SK-N-SH (cell line): ENCODE data around the gene STARD10.

Experiments
- SMC3 ChIP-seq: IDR thresholded peaks from 2 replicates; pipeline ENCODE4 v1.6.1; 2012; ENCODE audit warnings: low read depth, low read length, improper control_type of control experiment
- TF ChIP-seq, protein P1 (sequence below): fragments of 200-600 bp; sonication (generic); IDR thresholded peaks from 2 replicates; pipeline ENCODE4 v1.6.1; 2017; ENCODE audit warnings: antibody characterized with exemption, mild to moderate bottlenecking, moderate library complexity

DNA sequence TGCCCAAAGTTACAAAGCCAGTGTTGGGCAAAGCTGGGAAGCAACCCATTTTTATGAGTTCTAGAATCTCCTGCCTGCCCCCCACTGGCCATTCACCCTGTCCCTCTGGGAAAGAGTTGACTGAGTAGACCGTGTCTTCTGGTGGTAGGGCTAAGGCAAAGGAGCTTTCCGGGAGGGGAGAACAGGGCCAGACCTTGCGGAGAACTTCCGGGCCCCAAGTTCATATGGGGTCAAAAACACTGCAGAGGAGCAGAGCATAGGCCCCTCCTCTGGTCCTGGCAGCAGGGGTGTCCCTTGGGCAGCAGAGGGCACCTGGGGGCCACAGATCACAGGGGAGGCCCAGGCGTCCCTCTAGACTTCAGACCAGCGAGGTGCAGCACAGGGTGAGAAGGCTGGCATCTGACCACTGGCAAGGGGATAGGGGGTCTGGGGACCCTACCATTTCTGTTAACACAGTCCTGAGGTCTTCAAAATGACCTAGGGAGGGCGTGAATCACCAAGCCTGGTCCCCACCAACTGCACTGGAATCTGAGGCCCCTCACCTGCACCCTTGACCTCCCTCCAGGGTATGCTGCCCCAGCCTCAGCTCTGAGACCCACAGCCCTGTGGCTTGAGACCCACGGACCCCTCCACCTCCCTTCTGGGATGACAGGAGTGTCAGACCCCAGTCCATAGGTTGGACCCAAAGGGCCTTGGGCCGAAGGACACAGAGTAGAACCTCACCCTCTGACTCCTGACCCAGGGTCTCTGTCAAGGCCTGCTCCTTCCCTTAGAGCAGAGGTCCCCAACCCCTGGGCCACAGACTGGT lies 40.3 kb downstream of the STARD10 start:
- TF ChIP-seq, protein P1, sequence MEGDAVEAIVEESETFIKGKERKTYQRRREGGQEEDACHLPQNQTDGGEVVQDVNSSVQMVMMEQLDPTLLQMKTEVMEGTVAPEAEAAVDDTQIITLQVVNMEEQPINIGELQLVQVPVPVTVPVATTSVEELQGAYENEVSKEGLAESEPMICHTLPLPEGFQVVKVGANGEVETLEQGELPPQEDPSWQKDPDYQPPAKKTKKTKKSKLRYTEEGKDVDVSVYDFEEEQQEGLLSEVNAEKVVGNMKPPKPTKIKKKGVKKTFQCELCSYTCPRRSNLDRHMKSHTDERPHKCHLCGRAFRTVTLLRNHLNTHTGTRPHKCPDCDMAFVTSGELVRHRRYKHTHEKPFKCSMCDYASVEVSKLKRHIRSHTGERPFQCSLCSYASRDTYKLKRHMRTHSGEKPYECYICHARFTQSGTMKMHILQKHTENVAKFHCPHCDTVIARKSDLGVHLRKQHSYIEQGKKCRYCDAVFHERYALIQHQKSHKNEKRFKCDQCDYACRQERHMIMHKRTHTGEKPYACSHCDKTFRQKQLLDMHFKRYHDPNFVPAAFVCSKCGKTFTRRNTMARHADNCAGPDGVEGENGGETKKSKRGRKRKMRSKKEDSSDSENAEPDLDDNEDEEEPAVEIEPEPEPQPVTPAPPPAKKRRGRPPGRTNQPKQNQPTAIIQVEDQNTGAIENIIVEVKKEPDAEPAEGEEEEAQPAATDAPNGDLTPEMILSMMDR, result no peak
- TF ChIP-seq SMC3, result no peak
